ENCODE results near the gene NOTCH4.

NOTCH4 gene

GRCh38 chr6:32154514-32155161 lies 69.2 kb downstream of the NOTCH4 start:
- no peak for DNase-seq

- DNase-seq = peak; percentile 68
Observed at GRCh38 chr6:32153564-32154513, 70.0 kb downstream of the NOTCH4 start, which contains the start of gene PPT2. TSS of gene PPT2 (plus strand) at chr6:32154141. CDS start at chr6:32154595, 454 bp downstream.

- DNase-seq = no peak
Observed at GRCh38 chr6:32152769-32153563, 70.9 kb downstream of the NOTCH4 start.

GRCh38 chr6:32151863-32152768 lies 71.8 kb downstream of the NOTCH4 start, which contains the start of gene PRRT1:
TSS of gene PRRT1 (minus strand) at chr6:32151939. CDS start at chr6:32151827, 112 bp downstream.
- DNase-seq = no peak

- DNase-seq = no peak
Observed at GRCh38 chr6:32151181-32151862, 72.5 kb downstream of the NOTCH4 start.

GRCh38 chr6:32149932-32150870 lies 73.7 kb downstream of the NOTCH4 start:
- no peak for DNase-seq

GRCh38 chr6:32149092-32149755 lies 74.6 kb downstream of the NOTCH4 start:
- DNase-seq = no peak

- no peak for DNase-seq
Observed at GRCh38 chr6:32148289-32149091, 75.4 kb downstream of the NOTCH4 start.

- no peak for DNase-seq
Observed at GRCh38 chr6:32147401-32148132, 76.3 kb downstream of the NOTCH4 start.

GRCh38 chr6:32146687-32147086 lies 77.2 kb downstream of the NOTCH4 start:
- DNase-seq = no peak

GRCh38 chr6:32146287-32146686 lies 77.6 kb downstream of the NOTCH4 start:
- DNase-seq = no peak

Data from NCI-H2081 treated with DMSO at 0.1 percent for 48 hours (cell line).